ENCODE results near the gene YPEL4.
"Not testable (repeated sequence)": the region's sequence is repeated elsewhere in the genome, so short reads cannot be mapped to it uniquely, and the experiment has no call there.

Gene YPEL4, protein sequence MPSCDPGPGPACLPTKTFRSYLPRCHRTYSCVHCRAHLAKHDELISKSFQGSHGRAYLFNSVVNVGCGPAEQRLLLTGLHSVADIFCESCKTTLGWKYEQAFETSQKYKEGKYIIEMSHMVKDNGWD

DNA sequence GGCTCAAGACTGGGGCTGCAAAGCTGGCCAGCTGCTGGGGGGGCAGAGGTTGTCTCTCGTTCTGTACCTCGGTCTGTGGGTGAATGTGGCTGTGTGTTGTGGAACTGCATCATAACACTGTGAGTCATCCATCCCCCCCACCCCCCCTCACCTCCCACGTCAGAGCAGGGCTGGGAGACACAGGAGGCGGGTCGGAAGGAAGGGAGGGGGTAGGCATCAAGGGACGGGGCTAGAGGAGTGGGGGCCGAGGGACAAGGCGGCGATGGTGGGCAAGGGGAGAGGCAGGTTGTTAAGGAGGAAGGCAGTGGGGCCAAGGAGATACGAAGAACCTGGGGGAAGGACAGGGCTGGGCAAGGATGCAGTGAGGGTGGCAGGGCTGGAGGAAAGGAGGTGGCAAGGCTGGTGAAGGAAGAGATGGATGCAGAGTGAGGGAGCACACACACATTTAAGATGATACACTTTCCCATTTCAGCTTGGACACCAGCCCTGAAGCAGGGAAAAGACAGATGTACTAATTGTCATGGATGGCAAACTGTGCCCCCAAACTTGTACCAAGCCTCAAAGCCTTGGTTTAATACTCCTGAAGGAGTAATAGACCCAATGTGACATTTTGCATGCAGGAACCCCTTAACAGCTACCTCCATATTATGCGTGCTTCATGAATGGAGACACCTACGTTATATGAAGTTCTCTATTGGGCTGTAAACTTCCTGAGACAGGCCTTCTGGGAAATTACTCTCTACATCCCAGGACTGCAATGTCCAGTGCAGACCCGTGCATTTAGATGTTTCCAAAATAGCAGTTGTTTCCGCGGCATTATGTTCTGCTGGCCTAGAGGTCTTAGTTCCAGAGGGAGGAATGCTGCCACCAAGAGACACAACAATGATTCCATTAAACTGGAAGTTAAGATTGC lies at the start of gene YPEL4:
Gene YPEL4 (minus strand): TSS at position 87 of the 913 bp plus-strand sequence. CDS start 2,805 bp downstream, outside the sequence.
- peak; percentile 32 to 42 for DNase-seq (ENCODE audit: low read depth in 1 of 2, low spot score in 1 of 2)

DNA sequence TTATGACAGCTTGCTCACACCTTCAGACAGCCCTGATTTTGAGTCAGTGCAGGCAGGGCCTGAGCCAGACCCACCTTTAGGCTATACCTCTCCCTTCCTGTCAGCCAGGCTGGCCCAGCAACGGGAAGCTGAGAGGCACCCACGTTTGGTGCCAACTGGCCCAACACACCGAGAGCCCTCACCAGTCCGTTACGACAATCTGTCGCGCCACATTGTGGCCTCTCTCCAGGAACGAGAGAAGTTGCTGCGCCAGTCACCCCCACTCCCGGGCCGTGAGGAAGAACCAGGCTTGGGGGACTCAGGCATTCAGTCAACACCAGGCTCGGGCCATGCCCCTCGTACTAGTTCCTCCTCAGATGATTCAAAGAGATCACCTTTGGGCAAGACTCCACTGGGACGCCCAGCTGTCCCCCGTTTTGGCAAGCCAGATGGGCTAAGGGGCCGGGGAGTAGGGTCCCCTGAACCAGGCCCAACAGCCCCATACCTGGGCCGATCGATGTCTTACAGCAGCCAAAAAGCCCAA lies 49.2 kb upstream of the YPEL4 start:
- no peak for DNase-seq (ENCODE audit: low read depth in 1 of 2, low spot score in 1 of 2)

DNA sequence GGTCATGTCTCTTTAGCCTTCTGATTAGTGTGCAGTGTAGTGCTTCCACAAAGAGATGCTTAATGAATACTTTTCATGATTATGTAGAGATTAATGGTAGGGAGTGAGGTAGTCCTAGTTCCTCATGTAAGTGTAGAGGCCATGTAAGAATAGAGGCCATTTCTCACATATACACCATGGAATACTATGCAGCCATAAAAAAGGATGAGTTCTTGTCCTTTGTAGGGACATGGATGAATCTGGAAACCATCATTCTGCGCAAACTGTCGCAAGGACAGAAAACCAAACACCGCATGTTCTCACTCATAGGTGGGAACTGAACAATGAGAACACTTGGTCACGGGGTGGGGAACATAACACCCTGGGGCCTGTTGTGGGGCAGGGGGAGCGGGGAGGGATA lies 40.8 kb upstream of the YPEL4 start:
- DNase-seq (ENCODE audit: low read depth in 1 of 2, low spot score in 1 of 2) = not testable (repeated sequence)

DNA sequence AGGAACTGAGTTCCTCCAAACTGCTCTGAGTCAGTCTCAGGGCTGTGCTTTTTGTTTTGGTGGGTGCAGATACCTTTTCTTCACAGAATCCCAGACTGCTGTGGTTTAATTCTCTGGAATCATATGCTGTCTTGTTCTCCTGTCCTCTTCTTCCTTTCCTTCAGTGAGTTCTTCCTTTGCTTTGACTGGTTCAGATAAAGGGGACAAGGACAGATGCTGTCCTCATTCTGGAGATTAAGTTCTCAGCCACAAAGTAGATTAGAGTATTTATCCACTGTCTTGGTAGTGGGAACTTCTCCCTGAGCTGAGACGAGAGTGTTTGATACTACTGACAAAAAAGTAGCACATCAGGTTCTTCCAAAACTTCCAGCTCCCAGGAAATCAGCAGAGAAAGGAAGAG lies 31.5 kb upstream of the YPEL4 start:
- DNase-seq (ENCODE audit: low read depth in 1 of 2, low spot score in 1 of 2) = no peak

DNA sequence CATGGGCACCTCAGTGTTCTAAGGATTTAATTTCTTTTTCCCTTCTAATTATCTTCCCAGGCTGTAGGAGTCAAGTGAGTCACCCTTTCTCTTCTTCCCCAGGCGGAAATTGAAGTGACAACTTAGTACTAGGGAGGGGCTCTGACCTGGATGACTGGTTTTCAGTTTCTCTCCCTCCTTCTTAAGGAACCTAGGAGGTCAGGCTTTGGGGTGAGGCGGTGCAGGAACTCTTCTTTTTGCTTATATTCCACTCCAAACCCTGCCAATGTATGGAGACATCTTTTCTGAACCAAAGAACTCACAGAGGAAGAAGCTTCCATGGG lies 30.8 kb upstream of the YPEL4 start:
- DNase-seq (ENCODE audit: low read depth in 1 of 2, low spot score in 1 of 2) = no peak

DNA sequence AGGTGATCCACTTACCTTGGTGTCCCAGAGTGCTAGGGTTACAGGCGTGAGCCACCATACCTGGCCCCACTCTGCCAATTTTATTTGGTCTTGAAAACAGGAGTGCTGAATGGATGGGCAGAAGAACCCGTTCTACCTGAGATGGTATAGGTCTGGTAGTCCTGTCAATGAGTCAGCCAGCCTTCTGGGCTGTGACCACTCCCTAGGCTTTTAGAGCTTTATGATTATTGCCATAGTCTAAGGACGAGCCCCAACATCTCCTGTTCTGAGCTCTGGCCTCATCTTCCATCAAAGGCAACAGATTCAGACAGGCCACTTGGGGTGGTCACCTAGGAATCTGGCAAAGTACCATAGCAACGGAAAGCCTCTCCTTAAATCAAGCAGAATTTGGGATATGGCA lies 29.7 kb upstream of the YPEL4 start:
- DNase-seq (ENCODE audit: low read depth in 1 of 2, low spot score in 1 of 2) = no peak

DNA sequence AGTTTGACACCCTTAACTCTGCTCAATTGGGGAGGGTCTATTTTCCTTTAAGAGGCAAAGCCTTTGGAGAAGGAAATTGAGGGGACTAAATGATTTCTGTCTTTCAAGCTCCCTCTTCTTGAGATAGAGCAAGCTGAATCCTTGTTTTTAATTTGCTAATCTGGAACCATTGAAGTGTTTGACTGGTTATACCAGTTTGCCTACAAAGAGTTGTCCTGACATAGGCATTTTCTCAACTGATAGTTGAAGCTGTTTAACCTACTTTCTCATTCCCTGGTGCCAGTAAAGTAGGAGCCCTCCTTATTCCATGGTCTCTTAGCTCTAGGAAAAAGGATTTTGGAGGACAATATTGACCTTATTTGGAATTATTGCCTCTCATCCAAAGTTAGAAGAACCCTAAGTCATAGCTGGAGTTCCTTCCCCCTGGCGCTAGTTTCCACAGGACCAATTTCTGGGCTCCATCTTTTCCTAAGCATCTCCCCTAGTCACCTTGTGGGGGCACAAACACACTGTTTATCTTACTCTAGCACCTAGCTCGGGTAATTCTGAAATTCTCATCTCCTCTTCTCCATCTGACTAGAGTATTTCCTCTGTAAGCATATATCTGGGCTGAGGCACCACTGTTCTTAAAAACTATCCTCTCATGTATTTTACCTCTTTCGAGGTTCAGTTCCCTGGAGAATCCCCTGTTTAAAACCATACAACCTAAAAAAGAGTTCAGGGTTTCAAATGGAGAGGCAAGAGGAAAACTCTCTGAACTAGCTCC lies 25.6 kb upstream of the YPEL4 start:
- DNase-seq (ENCODE audit: low read depth in 1 of 2, low spot score in 1 of 2) = no peak

DNA sequence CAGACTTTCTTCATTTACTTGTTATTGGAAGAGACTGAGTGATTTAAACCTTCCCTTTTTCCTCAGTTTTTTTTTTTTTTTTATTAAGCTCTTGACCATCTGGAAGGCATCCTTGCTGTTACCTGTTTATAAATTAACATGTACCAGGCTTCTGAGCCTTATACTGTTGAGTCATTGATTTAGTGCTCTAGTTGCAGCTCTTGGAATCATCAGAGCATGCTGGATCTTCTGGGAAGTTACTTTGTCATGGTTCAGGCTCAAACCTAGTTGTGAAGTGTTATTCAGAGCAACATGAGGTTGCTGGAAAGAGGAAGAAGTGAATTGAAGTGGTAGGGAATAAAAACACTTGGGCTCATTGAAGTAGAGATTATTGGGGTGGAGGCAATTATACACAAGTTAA lies 24.5 kb upstream of the YPEL4 start:
- DNase-seq (ENCODE audit: low read depth in 1 of 2, low spot score in 1 of 2) = no peak

DNA sequence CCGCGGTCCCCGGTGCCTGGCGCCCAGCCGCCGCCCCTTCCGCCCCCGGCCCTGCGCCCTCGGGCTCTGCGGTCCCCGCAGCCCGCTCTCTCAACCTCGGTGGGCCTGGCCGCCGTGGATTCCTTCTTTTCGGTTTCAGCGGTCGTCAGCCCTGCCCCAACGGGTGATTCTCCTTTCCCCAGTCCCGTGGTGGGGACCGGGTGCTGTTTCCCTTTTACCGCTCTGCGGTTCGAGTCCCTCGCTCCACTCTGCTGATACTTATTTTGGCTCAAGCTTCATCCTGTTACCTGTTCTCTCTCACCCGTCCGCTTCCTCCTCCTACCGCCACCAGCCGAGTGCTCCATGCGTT lies 18.7 kb upstream of the YPEL4 start:
- no peak for DNase-seq (ENCODE audit: low read depth in 1 of 2, low spot score in 1 of 2)

DNA sequence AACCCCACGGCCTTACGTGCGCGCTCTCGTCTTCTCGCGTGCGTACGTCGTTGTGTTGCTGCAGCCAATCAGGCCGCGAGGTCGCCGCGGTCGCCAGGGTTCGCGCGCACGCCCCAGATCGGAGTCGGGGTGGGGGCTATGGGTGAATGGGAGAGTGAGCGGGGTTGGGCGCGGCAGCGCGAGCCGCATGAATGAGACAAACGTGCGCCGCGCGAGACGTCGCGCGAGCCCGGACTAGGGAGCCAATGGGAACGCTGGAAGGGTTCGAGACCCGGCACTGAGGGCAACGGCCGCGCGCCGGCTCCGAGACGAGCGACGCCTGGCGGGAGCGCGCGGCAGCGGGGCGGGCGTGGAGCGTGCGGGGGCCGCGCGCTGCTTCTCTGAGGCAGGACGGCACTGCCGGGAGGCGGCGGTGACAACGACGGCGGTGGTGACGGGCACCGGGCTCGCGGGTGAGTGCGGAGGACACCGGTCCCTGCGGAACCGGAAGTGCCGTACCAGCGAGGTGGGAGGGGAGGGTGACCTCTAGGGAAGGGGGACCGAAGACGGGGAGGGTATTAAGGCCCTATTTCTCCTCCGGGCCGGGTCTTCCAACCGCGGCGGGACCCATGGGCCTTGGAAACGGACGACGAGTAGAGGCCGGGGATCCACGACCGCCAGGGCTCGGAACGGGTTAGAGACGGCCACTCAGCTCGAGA lies 18.2 kb upstream of the YPEL4 start, which contains the start of gene ZDHHC5:
Gene ZDHHC5 (plus strand): TSS at position 379 of the 698 bp plus-strand sequence. CDS start 4,977 bp downstream, outside the sequence.
- DNase-seq (ENCODE audit: low read depth in 1 of 2, low spot score in 1 of 2) = peak; percentile 98 to 99

DNA sequence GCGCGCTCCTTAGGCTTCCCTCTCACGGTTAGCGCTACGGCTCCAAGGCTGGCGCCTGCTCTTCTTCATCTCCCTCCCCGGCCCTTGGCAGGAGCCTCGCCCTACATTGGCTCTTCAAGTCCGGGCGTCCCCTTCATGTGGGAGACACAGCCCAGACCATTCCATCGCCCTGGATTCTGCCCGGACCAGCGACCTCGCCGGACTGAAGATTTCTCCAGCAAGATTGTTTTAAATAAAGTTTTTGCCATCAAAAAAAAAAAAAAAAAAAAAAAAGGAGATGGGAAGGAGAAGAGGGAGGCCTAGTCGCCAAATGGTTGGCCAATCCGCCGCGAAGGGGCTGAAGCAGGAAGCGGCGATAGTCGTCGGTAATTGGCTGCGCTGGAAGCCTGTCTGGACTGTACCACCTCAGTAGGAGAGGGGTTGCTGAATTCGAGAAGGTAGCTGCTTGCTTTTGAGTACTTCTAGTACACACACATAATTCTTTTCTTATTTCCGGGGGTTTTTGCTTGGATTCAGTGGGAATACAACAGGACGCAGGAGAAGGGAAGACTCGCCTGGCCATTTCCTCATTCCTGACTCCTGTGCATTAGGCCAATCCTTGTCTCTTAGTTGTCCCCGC lies 17.5 kb upstream of the YPEL4 start:
- DNase-seq (ENCODE audit: low read depth in 1 of 2, low spot score in 1 of 2) = peak; percentile 59 to 92

DNA sequence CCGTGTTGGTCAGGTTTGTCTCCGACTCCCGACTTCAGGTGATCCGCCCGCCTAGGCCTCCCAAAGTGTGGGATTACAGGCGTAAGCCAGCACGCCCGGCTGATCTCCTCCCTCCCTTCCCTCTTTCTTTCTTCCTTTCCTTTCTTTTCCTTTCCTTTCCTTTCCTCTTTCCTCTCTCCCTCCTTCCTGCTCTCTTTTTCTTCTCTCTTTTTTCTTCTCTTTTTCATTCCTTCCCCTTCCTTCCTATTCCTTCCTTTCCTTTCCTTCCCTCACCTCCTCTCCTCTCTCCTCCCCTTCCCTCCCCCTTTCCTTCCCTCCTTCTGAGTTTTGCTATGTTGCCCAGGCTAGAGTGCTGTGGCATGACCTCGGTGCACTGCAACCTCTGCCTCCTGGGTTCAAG lies 14.3 kb upstream of the YPEL4 start:
- DNase-seq (ENCODE audit: low read depth in 1 of 2, low spot score in 1 of 2) = no peak

DNA sequence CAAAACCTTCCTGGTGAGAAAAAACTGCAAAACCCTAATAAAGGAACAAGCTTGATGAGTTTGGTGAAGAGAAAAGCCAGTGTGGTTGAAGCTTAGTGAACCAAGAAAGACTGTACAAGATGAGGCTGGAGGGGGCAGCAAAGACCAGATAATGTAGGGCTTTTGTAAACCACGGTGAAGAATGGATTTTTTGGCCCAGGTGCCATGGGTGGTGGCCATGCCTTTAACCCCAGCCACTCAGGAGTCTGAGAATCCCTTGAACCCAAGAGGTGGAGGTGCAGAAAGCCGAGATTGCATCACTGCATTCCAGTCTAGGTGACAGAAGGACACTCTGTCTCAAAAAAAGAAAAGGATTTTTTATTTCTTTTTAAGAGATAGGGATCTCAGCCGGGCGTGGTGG lies 13.2 kb upstream of the YPEL4 start:
- DNase-seq (ENCODE audit: low read depth in 1 of 2, low spot score in 1 of 2) = no peak

DNA sequence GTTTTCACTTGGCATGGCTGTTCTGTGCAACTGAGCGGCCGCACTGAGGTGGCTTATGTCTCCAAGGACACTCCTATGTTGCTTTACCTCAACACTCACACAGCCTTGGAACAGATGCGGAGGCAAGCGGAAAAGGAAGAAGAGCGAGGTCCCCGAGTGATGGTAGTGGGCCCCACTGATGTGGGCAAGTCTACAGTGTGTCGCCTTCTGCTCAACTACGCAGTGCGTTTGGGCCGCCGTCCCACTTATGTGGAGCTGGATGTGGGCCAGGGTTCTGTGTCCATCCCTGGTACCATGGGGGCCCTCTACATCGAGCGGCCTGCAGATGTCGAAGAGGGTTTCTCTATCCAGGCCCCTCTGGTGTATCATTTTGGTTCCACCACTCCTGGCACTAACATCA lies 10.0 kb upstream of the YPEL4 start:
- no peak for DNase-seq (ENCODE audit: low read depth in 1 of 2, low spot score in 1 of 2)

DNA sequence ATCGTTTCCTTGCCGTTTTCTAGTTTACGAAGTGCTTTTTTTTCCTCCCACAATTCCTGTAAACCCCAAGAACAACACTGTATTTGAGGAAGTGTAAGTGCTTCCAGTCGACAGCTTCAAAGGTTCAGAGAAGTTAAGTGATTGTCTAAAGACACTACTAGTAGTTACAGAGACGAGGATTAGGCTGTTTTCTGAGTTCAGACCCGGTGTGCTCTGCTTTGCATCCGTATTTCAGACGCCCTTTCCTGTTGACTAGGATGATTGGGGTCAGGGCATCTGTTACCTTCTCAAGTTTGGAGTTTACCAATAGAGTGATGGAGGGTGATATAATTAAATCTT lies 8.3 kb upstream of the YPEL4 start:
- no peak for DNase-seq (ENCODE audit: low read depth in 1 of 2, low spot score in 1 of 2)

DNA sequence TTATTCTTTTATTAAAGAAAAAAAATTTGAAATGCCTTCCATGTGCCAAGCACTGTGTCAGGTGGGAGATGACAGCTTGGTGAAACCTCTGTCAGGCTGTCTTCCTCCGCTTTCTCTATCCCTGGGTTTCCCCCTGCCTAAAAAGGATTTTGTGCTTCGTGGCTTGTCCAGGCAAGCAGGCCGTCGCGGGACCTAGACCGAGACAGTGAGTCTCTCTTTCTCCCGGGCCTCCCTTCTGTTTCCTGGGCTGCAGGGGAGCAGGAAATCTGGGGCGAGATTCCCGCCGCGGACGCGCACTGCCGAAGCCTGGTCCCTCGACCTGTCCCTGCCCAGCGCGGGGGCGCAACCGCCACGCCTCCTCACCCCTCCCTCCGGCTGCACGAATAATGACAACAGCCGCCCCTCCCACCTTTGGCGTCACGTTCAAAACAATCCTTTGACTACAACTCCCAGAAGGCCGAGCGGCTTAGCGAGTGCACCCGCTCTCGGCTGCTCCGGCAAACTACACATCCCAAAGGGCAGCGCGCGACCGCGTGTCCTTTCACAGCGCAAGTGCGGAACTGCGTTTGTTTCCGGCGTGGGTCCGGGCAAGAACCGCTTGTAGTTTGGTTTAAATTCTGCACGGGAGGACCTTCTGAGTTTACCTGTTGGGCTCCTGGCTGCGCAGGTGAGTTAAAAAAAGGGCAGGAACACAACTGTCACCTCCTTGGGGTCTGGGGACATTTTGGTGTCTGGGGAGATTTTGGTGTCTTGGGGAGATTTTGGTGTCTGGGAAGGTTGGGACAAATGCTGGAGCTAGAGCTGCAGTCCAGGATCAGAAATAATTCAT lies 7.7 kb upstream of the YPEL4 start, which contains the start of gene CLP1:
Gene CLP1 (plus strand): TSS at position 569 of the 829 bp plus-strand sequence. CDS start 1,715 bp downstream, outside the sequence.
- peak; percentile 98 to 99 for DNase-seq (ENCODE audit: low read depth in 1 of 2, low spot score in 1 of 2)

DNA sequence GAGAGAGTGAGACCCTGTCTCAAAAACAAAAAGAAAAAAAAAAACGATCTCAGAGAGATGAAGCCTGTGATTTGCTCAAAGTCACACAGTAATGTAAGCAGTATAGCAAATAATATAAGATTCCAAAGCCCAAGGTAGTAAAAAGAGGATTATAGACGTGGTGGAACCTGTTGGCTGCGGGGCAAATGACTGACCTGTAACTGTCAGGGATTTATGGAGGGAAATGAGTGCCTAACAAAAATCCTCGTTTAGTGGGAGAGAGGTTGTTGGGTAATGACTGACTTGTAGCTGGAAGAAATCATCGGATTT lies 7.1 kb upstream of the YPEL4 start:
- no peak for DNase-seq (ENCODE audit: low read depth in 1 of 2, low spot score in 1 of 2)

DNA sequence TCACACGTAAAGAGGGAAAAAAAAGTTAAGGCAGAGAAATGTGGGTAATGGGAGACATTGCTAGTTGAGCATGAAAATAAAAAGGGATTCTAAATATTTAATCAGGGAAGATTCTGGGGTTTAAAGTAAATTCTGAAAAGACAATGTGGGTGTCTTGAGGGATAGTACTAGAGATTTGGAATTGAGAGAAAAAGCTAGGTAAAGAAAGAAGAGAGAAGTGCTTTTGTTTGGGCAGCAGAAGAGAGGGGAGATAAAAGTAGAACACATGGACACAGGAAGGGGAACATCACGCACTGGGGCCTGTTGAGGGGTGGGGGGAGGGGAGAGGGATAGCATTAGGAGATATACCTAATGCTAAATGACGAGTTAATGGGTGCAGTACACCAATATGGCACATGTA lies 3.5 kb upstream of the YPEL4 start:
- DNase-seq (ENCODE audit: low read depth in 1 of 2, low spot score in 1 of 2) = no peak

DNA sequence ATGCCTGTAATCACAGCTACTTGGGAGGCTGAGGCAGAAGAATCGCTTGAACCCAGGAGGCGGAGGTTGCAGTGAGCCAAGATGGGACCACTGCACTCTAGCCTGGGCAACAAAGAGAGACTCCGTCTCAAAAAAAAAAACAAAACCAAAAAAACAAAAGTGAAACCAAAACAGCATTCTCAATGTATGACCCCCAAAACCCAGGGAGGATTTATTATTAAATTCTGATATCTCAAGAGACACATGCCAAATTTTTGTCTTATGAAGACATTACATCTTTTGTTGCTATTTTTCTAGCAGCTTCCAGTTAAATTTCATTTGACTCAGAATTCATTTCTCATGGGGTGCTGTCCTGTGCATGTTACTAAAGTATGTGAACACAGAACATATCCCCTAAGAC lies 3.0 kb upstream of the YPEL4 start:
- no peak for DNase-seq (ENCODE audit: low read depth in 1 of 2, low spot score in 1 of 2)

DNA sequence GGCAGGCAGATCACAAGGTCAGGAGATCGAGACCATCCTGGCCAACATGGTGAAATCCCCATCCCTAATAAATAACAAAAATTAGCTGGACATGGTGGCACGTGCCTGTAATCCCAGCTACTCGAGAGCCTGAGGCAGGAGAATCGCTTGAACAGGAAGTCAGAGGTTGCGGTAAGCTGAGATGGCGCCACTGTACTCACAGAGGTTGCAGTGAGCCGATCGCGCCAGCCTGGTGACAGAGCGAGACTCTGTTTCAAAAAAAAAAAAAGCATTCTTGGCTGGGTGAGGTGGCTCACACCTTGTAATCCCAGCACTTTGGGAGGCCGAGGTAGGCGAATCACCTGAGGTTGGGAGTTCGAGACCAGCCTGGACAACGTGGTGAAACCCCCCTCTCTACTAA lies 2.5 kb upstream of the YPEL4 start:
- DNase-seq (ENCODE audit: low read depth in 1 of 2, low spot score in 1 of 2) = not testable (repeated sequence)
